Hippocampal formation (tissue), 2 donors: ENCODE data around the gene MCM8.

Source experiments
- DNase-seq, 2 donors: peaks; one replicate each; lab custom pipeline; 2025; lab: John Stamatoyannopoulos, UW

The MCM8 gene

GRCh38 chr20:6044115-6044514 lies 93.7 kb downstream of the MCM8 start:
- DNase-seq: no peak

- no peak for DNase-seq
These were observed 95.1 kb downstream of the MCM8 start for GRCh38 chr20:6045566-6045965.

- DNase-seq: no peak
These were observed 96.0 kb downstream of the MCM8 start for GRCh38 chr20:6046432-6046831.

GRCh38 chr20:6048391-6048790 lies 97.9 kb downstream of the MCM8 start:
- DNase-seq: no peak
